ENCODE measurements around the gene IL15. TPM values are rescaled to one million over a fixed set of nuclear protein-coding genes. Genes with fewer than 3 reads are reported as not detected.
"Not testable (repeated sequence)": the region's sequence is repeated elsewhere in the genome, so short reads cannot be mapped to it uniquely, and the experiment has no call there.

Gene IL15
- total RNA-seq, 1 donor from 2014 or later: 1.2 TPM

DNA sequence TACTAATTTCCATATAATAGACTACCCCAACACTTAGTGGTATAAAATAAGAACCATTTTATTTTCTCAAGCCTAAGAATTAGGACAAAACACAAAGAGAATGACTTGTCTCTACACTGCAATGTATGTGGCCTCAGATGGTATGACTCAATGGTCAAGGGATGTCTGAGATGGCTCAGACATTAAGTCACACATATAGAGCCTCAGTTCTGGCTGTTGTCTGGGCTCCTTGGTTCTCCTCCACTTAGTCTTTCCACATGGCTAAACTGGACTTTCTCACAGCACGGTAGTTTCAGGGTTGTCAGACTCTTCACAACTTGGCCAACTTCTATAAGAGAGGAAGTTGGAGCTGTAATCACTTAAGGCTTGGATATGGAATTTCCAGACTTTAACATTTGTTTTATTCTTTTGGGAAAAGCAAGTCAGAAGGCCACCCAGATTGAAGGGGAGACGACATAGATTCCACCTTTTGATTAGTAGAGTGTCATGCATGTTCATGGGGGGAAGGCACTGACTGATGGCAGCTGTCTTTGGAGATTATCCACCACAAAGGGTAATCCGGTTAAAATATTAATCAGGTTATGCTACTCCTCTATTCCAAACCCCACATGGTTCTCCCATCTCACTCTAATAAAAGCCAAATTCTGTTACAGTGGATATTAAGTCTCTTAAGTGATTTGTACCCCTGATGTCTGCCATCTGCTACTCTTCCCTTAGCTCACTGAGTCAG is 9.4 kb downstream of the IL15 start:
- intact Hi-C loops (cut with micrococcal nuclease): no loop called here

DNA sequence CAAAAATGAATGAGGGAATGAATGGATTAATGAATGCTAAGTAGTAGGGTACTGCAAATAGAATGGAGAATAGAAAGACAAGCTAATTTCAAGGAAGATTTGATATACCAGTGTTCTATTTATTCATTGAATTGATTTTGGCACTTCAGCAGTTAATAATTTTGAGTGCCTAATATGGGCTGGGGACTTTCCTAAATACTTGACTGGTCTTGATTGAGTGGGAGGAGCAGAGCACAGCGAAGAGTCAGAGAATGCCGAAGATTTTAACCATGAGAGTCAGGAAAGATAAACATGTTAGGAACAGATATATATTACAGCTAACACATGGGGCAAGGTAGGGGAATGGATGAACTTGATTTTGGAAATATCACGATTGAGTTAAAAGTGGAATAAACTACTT is 10.6 kb downstream of the IL15 start:
- intact Hi-C loops (cut with micrococcal nuclease): no loop called here

DNA sequence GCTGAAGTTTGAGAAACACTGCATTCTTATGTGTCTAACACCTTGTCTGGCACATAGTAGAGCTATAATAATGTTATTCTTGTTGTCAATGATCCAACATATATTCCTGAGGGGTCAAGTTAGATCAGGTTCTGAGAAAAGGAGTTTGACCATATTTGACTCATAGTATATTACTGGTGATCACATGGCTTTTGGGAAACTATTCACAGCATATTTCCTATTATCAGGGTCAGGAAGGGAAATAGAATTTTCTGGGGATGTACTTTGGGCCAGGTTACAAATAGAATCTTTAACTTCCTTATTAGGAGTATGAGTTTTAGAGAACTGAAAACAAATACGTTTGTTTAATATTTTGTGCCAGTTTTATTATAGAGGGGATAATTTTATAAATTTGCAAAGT is 11.6 kb downstream of the IL15 start:
- intact Hi-C loops (cut with micrococcal nuclease): no loop called here

DNA sequence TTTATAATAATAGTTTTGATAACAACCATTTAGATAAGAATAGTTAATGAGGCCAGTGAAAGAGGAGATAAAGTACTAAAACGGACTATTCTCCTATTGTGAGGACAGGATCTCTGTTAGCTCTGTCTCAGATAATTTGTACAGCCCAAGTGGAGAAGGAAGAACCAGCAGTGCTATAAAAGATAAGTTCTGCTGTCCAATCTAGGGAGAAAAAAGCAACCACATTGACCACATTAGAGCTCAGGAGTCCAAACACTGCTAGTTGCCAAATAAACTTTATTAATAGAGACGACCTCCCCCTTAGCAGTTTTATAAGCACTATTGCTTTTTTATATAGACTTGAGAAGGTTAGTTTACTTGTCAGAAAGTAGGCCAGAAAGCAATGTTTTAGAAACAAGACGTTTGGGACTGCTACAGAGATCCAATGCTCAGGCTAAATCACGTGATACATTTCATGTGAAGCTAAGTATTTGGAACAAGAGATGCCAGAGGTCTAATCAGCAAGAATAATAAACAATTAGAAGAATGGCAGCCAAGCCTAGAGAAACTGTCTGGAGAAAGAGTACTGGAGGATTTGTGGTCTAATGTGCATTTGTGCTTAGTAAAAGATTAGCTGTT is 15.9 kb downstream of the IL15 start:
- intact Hi-C loops (cut with micrococcal nuclease): no loop called here

DNA sequence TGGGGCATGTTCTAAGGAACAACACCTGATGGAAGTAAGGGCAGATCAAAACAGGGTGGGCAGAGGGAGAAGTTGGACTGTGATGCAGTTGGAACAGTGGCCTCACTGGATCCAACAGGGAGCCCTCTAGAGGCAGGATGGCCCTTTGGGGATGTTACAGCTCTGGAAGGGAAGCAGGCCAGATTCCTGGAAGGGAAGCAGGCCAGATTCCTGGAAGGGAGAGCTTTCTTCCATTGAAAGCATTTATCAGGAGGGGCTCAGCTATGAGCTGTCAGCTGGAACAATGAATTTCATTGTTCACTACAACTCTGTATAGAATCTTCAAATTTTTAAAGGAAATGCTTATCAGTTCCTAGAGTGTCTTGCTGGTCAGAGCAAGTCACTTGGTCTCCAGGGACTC is 17.7 kb downstream of the IL15 start:
- intact Hi-C loops (cut with micrococcal nuclease): no loop called here

DNA sequence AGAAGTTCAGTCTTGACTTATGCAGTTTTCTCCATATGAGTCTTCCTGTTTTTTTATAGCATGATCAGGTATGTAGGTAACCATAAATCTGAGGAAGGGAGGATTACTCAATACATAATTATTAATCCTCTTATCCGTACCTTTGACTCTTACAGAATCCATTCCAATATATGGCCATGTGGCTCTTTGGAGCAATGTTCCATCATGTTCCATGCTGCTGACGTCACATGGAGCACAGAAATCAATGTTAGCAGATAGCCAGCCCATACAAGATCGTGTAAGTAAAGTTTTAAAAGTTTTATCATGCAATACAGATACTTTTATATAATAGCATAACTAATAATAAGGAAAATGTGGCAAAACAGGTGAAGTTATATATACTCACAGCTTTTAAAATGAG is 19.6 kb downstream of the IL15 start:
- intact Hi-C loops (cut with micrococcal nuclease): no loop called here

DNA sequence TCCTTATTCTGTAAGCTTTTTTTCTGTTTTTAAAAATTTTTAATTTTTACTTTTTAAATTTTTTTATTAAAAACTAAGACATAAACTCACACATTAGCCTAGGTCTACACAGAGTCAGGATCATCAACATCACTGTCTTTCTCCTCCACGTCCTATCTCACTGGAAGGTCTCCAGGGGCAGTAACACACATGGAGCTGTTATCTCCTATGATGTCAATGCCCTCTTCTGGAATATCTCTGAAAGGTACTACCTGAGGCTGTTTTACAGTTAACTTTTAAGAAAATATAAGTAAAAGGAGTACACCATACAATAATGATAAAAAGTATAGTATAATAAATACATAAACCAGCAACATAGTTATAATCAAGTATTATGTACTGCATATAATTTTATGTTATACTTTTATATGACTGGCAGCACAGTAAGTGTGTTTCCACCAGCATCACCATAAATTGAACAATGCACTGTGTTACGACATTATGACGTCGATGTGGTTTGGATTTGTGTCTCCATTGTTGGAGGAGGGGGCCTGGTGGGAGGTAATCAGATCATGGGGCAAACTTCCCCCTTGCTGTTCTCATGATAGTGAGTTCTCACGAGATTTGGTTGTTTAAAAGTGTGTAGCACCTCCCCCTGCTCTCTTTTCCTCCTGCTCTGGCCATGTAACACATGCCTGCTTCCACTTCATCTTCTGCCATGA is 21.3 kb downstream of the IL15 start:
- intact Hi-C loops (cut with micrococcal nuclease): no loop called here

DNA sequence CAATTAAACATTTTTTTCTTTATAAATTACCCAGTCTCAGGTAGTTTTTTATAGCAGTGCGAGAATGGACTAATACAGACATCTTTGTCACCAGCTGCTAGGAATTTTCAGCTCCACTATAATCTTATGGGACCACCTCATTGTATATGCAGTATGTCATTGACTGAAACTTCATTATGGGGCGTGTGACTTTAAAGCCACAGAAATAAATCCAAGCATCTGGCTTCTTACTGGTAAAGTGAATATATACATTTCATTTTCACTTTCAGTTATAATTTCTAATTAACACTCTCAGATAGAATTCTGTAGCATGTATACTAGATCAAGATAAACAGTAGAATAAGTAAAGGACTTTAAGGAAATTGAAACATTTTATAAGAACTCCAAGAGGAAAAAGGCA is 21.9 kb downstream of the IL15 start:
- intact Hi-C loops (cut with micrococcal nuclease): no loop called here

DNA sequence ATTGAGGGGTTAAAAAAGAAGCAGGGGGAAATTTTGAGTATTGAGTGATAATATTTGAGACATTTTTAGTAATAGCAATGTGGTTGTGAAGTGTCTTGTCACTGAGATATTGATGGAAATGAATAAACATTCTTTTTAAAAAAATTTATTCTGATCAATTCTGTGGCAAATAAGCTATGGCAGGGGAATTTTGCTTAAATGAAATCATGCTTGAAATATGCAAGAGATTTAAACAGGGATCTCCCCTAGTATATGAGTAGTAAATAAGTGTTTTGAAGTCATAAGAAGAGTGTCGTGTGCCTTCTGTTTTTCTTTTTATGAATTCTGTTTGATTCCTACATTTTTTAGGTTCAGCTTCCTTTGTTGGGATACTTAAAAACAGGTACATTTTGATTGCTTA is 23.2 kb downstream of the IL15 start:
- intact Hi-C loops (cut with micrococcal nuclease): no loop called here

DNA sequence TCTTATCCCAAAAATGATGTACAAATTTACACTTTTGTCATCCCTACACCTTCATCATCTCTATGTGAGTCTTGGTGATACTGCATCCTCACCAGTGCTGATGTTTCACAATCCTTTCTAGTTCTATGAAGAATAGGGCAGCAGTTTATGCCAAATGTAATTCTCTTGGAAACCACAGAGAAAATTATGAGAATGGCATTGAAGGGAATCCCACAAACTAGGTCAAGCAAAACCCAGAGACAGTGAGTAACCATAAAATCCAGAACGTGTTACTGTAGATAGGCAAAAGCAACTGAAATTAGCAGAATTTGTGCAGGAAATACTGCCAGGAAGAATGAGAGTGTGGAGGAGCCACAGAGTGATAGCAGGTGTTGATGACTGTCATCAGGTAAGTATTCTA is 24.5 kb downstream of the IL15 start:
- intact Hi-C loops (cut with micrococcal nuclease): no loop called here

DNA sequence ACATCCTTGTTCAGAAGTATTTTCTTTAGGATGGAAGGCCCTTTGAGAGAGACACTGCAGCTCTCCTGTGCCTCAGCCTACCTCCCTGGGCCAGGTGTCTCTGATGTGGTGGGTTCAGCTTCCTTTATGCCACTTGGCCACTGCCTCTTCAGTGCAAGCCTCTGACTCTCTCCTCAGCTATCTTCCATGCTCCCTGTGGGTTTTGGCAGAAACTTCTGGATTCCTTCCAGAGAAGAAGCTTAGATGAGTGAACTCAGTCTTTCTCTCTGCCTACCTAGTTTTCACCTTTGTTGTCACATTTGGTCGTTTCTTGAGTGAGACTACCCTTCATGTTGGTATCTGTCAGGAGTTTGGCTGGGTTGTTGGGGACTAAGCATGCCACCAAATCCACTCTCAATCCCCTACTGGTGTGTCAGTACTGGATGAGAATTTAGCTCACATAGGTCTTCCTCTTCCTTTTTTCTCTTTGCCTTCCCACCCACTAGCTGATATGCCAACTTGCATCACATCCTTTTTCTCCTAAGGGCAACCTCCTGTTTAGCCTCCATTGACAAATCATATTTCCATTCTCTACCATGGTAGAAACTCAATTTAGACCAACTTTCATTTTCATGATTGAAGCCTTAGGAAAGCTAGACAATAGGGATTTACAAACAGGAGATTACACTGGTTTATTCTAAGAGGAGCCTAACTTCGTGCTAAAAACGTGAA is 32.0 kb downstream of the IL15 start:
- intact Hi-C loops (cut with micrococcal nuclease): no loop called here

DNA sequence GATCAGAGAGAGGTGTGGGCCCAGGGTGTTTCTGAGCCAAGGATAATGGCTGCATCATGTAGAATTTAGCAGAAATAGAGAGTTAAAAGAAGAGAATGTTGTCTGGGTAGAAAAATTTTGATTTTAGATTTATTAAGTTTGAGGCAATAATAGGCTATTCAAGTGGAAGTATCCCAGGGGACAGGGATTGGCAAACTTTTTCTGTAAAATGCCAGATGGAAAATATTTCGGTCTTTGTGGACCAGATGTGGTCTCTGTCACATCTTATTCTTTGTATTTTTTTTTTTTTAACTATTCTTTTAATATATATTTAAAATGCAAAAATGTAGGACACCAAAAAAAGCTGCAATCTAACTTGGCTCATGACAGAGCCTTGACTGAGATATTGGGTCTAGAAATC is 33.1 kb downstream of the IL15 start:
- intact Hi-C loops (cut with micrococcal nuclease): no loop called here

DNA sequence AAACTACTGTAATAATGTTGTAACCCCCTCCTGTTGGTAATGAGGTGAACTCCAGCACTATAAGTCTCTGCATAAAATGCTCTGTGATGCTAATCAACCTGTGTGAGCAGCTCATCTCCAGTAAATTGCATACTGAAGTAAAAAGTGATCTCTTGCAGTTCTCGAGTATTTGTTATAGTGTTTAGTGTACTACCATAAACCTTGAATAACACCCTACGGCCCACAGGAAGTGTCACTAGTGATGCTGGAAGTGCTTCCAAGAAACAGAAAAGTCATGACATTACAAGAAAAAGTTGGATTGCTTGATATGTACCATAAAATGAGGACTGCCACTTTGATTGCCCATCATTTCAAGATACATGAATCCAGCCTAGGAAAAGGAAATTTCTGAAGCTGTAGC is 39.0 kb downstream of the IL15 start:
- intact Hi-C loops (cut with micrococcal nuclease): no loop called here

DNA sequence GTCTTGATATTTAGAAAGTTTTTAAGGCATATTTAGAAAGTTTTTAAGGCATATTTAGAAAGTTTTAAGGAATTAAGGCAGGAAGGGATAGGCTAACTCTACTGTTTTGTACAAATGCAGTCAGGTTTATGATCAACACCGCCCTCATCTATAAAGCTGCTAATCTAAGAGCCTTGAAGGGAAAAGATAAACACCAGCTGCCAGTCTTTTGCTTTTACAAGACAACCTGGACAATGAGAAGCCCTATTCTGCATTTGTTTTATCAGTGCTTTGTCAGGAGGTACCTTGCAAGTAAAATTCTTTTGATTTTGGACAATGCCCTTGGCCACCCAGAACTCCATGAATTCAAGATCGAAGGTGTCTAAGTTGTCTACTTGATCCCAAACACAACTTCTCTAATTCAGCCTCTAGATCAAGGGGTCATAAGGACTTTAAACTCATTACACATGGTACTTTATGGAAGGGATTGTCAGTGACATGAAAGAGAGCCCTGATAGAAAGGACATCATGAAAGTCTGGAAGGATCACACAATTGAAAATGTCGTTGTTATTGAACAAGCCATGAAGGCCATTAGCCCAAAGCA is 39.8 kb downstream of the IL15 start:
- intact Hi-C loops (cut with micrococcal nuclease): no loop called here

DNA sequence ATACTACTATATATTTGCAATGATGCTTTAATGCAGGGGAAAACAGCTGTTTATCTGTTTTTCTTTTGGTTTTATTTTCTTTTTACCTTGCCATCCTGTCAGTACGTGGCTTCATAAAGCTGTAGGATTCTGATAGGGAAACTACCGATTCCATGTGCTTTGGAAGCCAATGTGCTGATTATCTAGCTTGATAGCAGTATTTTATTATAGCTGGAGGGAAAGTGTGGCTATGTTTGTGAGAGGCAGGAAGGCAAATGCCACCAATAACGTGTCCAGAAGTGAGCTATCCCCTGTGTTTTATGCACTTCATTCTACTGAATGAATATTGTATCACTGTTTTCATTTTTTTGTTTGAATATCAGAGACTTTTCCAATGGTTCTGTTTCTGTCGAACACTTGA is 43.7 kb downstream of the IL15 start:
- intact Hi-C loops (cut with micrococcal nuclease): no loop called here

DNA sequence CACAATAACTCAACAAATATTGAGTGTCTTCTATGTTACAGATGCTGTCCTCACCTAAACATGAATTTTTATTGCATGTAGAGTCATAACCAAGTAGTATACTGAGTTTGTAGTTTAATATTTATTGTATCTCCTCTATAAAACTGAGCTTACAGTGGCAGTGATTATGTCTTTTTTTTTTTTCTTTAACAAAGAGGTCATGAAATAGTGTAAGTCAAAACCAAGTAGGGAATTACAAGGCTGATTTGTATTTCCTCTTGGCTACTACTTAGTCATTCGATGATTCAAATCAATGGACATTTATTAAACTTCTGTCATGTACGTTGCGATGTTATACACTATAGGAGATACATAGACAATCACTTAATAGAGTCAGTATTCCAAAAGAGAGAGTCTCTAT is 48.4 kb downstream of the IL15 start:
- intact Hi-C loops (cut with micrococcal nuclease): no loop called here

DNA sequence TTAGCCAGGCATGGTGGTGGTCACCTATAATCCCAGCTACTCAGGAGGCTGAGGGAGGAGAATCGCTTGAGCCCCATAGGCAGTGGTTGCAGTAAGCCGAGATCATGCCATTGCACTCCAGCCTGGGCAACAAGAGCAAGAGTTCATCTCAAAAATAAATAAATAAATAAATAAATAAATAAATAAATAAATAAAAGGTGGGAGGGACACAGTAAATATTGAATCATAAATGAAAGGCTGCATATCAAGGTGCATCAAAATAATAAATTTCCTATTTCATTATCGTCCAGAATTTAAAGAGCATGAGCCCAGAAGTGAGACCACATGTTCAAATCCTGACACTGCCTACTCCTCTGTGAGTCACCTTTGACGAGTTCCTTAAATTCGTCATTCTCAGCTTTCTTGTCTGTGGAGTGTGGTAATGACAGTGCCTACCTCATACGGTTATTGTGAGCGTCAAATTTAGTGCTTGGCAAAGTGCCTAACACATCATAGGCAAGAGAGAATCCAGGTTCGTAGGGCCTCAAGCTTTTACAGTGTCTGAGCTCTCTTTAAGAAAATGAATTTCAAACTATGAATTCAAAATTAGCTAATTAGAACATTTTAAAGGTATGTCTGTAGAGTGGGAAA is 49.9 kb downstream of the IL15 start:
- intact Hi-C loops (cut with micrococcal nuclease): no loop called here

DNA sequence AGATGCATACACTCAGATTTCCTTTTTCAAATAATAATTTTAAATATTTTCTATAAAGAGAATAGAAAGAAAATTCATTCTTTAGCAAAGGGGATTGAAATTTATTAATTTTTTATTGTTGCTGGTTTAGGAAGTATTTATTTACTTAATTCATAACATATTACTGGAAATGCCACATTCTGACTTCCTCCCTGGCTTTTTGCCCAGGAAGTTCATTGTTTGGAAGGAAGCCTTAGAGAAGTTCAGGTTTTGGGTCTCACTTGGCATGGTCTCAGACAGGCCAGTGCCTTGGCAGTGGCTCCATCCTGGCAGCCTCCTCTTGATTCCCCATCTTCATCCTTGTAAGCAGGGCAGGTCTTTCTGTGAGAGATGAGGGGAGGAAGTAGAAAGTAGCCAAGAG is 50.5 kb downstream of the IL15 start:
- intact Hi-C loops (cut with micrococcal nuclease): no loop called here

DNA sequence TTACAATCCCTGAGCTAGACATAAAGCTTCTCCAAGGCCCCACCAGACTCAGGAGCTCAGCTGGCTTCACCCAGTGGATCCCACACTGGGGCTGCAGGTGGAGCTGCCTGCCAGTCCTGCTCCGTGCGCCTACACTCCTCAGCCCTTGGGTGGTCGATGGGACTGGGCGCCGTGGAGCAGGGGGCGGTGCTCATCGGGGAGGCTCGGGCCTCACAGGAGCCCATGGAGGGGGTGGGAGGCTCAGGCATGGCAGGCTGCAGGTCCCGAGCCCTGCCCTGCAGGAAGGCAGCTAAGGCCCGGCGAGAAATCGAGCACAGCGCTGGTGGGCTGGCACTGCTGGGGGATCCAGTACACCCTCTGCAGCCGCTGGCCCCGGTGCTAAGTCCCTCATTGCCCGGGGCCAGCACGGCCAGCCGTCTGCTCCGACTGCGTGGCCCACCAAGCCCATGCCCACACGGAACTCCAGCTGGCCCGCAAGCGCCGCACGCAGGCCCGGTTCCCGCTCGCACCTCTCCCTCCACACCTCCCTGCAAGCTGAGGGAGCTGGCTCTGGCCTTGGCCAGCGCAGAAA is 53.4 kb downstream of the IL15 start:
- intact Hi-C loops (cut with micrococcal nuclease): not testable (repeated sequence)

DNA sequence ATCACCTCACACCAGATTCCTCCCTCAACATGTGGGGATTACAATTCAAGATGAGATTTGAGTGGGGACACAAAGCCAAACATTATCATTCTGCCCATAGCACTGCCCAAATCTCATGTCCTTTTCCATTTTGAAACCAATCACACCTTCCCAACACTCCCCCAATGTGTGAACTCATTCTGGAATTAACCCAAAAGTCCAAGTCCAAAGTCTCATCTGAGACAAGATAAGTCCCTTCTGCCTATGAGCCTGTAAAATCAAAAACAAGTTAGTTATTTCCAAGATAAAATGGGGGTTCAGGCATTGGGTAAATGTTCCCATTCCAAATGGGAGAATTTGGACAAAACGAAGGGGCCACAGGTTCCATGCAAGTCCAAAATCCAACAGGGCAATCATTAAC is 54.9 kb downstream of the IL15 start:
- intact Hi-C loops (cut with micrococcal nuclease): not testable (repeated sequence)

DNA sequence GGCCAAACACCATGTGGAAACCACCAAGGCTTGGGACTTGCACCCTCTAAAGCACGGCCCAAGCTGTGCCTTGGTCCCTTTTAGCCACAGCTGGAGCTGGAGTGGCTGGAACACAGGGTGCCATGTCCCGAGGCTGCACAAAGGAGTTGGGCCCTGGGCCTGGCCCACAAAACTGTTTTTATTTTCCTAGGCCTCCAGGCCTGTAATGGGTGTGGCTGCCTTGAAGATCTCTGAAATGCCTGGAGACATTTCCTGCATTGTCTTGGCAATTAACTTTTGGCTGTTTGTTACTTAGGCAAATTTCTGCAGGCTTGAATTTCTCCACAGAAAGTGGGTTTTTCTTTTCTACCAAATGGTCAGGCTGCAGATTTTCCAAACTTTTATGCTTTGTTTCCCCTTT is 55.7 kb downstream of the IL15 start:
- intact Hi-C loops (cut with micrococcal nuclease): no loop called here

Measured in T-helper 2 cell treated with Interferon-gamma antibody and Interleukin-4, amounts not matched to agents 100 ng/mL and 5 ng/mL, for 36 hours (primary cell).